HepG2 (cell line): ENCODE results near the gene GSDME. TPM values are rescaled to one million over a fixed set of nuclear protein-coding genes. Genes with fewer than 3 reads are reported as not detected.

Experiments used
- ATAC-seq: fragments of 200-7000 bp; cut with Tn5 transposase; 3 replicates; pipeline ENCODE4 v1.9.1; 2020; ENCODE audit warnings: mild to moderate bottlenecking, moderate library complexity
- BruUV-seq: library from RNA; stranded (reverse); fragments of 400-500 nt; replicated peaks from 2 replicates; lab custom pipeline; 2021; lab: Mats Ljungman, UMichigan
- CTCF ChIA-PET: fragments of 300-600 bp; formaldehyde crosslinking; extraction: SDS; loops from one replicate; lab custom pipeline; 2021; ENCODE audit warnings: low total read pairs, inconsistent platforms, low intra/inter-chr PET ratio; lab: Yijun Ruan, JAX
- POLR2A ChIA-PET: fragments of 350-600 bp; sonication (Branson Sonifier 250); formaldehyde crosslinking; loops from one replicate; lab custom pipeline; 2020; ENCODE audit warnings: antibody characterized with exemption, inconsistent platforms; lab: Yijun Ruan, JAX
- DNase-seq: peaks from one replicate; pipeline ENCODE4 v3.0.0-alpha.2; 2015; ENCODE audit warnings: low spot score
- FAIRE-seq: peaks from 3 replicates; lab custom pipeline; 2011; peaks lifted over from hg19 to GRCh38; lab: Jason Lieb, UNC
- H2AFZ ChIP-seq: one replicate; pipeline ENCODE4 v1.6.1; 2011; ENCODE audit warnings: low read length, inconsistent platforms
- H3K27ac ChIP-seq: fragments of 300-600 bp; 3 replicates; pipeline ENCODE4 v1.8.0; 2011; ENCODE audit warnings: mixed run types, mild to moderate bottlenecking, mixed read lengths, low read length, inconsistent platforms; ENCODE audit not compliant: insufficient read depth; ENCODE audit errors: extremely low read length
- H3K27me3 ChIP-seq, 2 experiments: fragments of 200-600 bp in 1 of 2; 2 replicates in 1 of 2; 3 replicates in 1 of 2; pipeline versions ENCODE4 v1.6.0 to v1.8.0; 2011; ENCODE audit warnings: low read length in 2 of 2, mild to moderate bottlenecking in 2 of 2, moderate library complexity in 2 of 2, inconsistent platforms in 1 of 2; ENCODE audit not compliant: insufficient read depth in 2 of 2, control insufficient read depth in 1 of 2
- H3K36me3 ChIP-seq, 2 experiments: fragments of 200-600 bp in 1 of 2; replicated peaks in 1 of 2; 2 replicates in 1 of 2; 3 replicates in 1 of 2; pipeline versions ENCODE4 v1.5.1 to v1.8.0; 2011; ENCODE audit warnings: low read length in 2 of 2, inconsistent platforms in 1 of 2; ENCODE audit not compliant: insufficient read depth in 2 of 2, control insufficient read depth in 1 of 2
- H3K4me1 ChIP-seq: 2 replicates; pipeline ENCODE4 v1.5.1; 2012; ENCODE audit warnings: low read length, inconsistent platforms; ENCODE audit not compliant: insufficient read depth
- H3K4me2 ChIP-seq: 2 replicates; pipeline ENCODE4 v1.6.0; 2011; ENCODE audit warnings: low read depth, low read length, inconsistent platforms
- H3K4me3 ChIP-seq, 3 experiments: fragments of 200-600 bp in 1 of 3; sonication (generic), shearing (Covaris generic) in 1 of 3; replicated peaks in 1 of 3; 2 replicates each; pipeline ENCODE4 v1.5.1; 2011 to 2016; ENCODE audit warnings: low read length in 3 of 3, inconsistent platforms in 2 of 3, low read depth in 2 of 3, mild to moderate bottlenecking in 2 of 3, control low read depth in 1 of 3, mixed read lengths in 1 of 3; ENCODE audit not compliant: insufficient read depth in 1 of 3
- H3K79me2 ChIP-seq: one replicate; pipeline ENCODE4 v1.6.1; 2011; ENCODE audit warnings: low read length, inconsistent platforms; ENCODE audit not compliant: insufficient read depth
- H3K9ac ChIP-seq: 2 replicates; pipeline ENCODE4 v1.6.0; 2011; ENCODE audit warnings: mild to moderate bottlenecking, low read depth, low read length, inconsistent platforms; ENCODE audit not compliant: insufficient read depth
- H3K9me3 ChIP-seq: 2 replicates; pipeline ENCODE4 v1.5.1; 2012; ENCODE audit warnings: mild to moderate bottlenecking, low read length
- H4K20me1 ChIP-seq: 2 replicates; pipeline ENCODE4 v1.6.0; 2011; ENCODE audit warnings: inconsistent platforms, mild to moderate bottlenecking, low read length, moderate library complexity; ENCODE audit not compliant: insufficient read depth
- BHLHE40 ChIP-seq: IDR thresholded peaks from 2 replicates; pipeline ENCODE4 v1.6.1; 2011; ENCODE audit warnings: low read length, improper control_type of control experiment
- CBX1 ChIP-seq: IDR thresholded peaks from one replicate; pipeline ENCODE4 v1.6.1; 2016; ENCODE audit warnings: antibody characterized with exemption, low read depth
- CTCF ChIP-seq: sonication (generic); formaldehyde crosslinking; IDR thresholded peaks from 2 replicates; pipeline ENCODE4 v1.5.0; 2020; ENCODE audit warnings: mild to moderate bottlenecking, missing genetic modification reagents, moderate library complexity
- FOXA1 ChIP-seq, 2 experiments: fragments of 450-650 bp in 1 of 2; sonication (generic) in 1 of 2; formaldehyde crosslinking in 1 of 2; IDR thresholded peaks; 2 replicates each; pipeline versions ENCODE4 v1.4.0 to v1.6.1; 2016 to 2020; ENCODE audit warnings: missing genetic modification reagents in 1 of 2
- FOXP1 ChIP-seq, 2 experiments: fragments of 450-650 bp in 1 of 2; IDR thresholded peaks; 2 replicates each; pipeline ENCODE4 v1.6.1; 2017 to 2018; ENCODE audit warnings: antibody characterized with exemption in 1 of 2
- IKZF4 ChIP-seq: sonication (generic); formaldehyde crosslinking; IDR thresholded peaks from 2 replicates; pipeline ENCODE4 v1.5.1; 2020; ENCODE audit warnings: borderline replicate concordance, mild to moderate bottlenecking, low read depth, missing genetic modification reagents; ENCODE audit errors: not compliant biosample characterization
- JUND ChIP-seq: sonication (generic); formaldehyde crosslinking; IDR thresholded peaks from 2 replicates; pipeline ENCODE4 v1.8.0; 2022; ENCODE audit warnings: mild to moderate bottlenecking, missing genetic modification reagents
- KDM2A ChIP-seq: sonication (generic); formaldehyde crosslinking; IDR thresholded peaks from 2 replicates; pipeline ENCODE4 v1.4.0; 2020; ENCODE audit warnings: low read depth, missing genetic modification reagents, borderline replicate concordance
- MED8 ChIP-seq: sonication (generic); formaldehyde crosslinking; IDR thresholded peaks from 2 replicates; pipeline ENCODE4 v1.8.1; 2023; ENCODE audit warnings: mild to moderate bottlenecking, missing genetic modification reagents; ENCODE audit not compliant: insufficient replicate concordance
- STAG1 ChIP-seq: sonication (generic); formaldehyde crosslinking; IDR thresholded peaks from 2 replicates; pipeline ENCODE4 v1.4.0; 2020; ENCODE audit warnings: missing genetic modification reagents
- SYNCRIP ChIP-seq: fragments of 200-400 bp; formaldehyde crosslinking; IDR thresholded peaks from 2 replicates; pipeline ENCODE4 v1.6.1; 2018; ENCODE audit warnings: mild to moderate bottlenecking, low read depth, low read length; ENCODE audit not compliant: insufficient read depth
- TCF7 ChIP-seq: sonication (generic); IDR thresholded peaks from 2 replicates; pipeline ENCODE4 v1.6.1; 2016; ENCODE audit warnings: antibody characterized with exemption, low read depth
- XBP1 ChIP-seq: sonication (generic); formaldehyde crosslinking; IDR thresholded peaks from 2 replicates; pipeline ENCODE4 v1.5.0; 2020; ENCODE audit warnings: missing genetic modification reagents
- ZFP36L1 ChIP-seq: sonication (generic); formaldehyde crosslinking; IDR thresholded peaks from 2 replicates; pipeline ENCODE4 v1.8.0; 2022; ENCODE audit warnings: mild to moderate bottlenecking, missing genetic modification reagents, moderate library complexity
- ZNF512 ChIP-seq: sonication (generic); formaldehyde crosslinking; IDR thresholded peaks from 2 replicates; pipeline ENCODE4 v1.4.0; 2020; ENCODE audit warnings: mild to moderate bottlenecking, missing genetic modification reagents
- ZNF747 ChIP-seq: sonication (generic); formaldehyde crosslinking; IDR thresholded peaks from 2 replicates; pipeline ENCODE4 v1.8.1; 2023; ENCODE audit warnings: missing genetic modification reagents, mild to moderate bottlenecking, borderline replicate concordance
- ZNF883 ChIP-seq: sonication (generic); formaldehyde crosslinking; IDR thresholded peaks from 2 replicates; pipeline ENCODE4 v1.5.1; 2020; ENCODE audit warnings: mild to moderate bottlenecking, missing genetic modification reagents; ENCODE audit errors: not compliant biosample characterization
- WGBS: methylation state at CpG from one replicate; pipeline ENCODE4 v1.1.6; 2017; ENCODE audit warnings: low lambda C conversion rate; 5-methylcytosine and 5-hydroxymethylcytosine counted together
- in situ Hi-C: cut with HindIII; loops from 2 replicates; pipeline ENCODE4 v1.10.0; 2017; ENCODE audit warnings: low pct_unique_long_range_greater_than_20kb; ENCODE audit not compliant: extremely low pct_ligation_motif_present
- intact Hi-C: fragments of 100-400 bp; cut with micrococcal nuclease; formaldehyde crosslinking; loops from one replicate; pipeline ENCODE4 v1.10.0; 2022; ENCODE audit not compliant: unreplicated experiment
- polyA plus RNA-seq, 8 experiments: library from polyadenylated mRNA; depleted of rRNA in 3 of 8; stranded (reverse) in 7 of 8; unstranded in 1 of 8; fragments of >200 nt; fragmentation: Illumina TruSeq in 4 of 8; extraction: Trizol in 4 of 8; gene quantifications; 2 replicates each; pipeline versions ENCODE4 v1.2.1 to v1.2.3, GENCODE V29; 2011 to 2016; ENCODE audit warnings: low read depth in 4 of 8, missing spikeins in 1 of 8, mixed read lengths in 1 of 8; ENCODE audit not compliant: insufficient read depth in 1 of 8
- total RNA-seq, 5 experiments: library from RNA; depleted of rRNA; stranded (reverse); fragments of >200 nt; fragmentation: Illumina TruSeq; extraction: Trizol; gene quantifications; 2 replicates each; pipeline ENCODE4 v1.2.3, GENCODE V29; 2016; ENCODE audit warnings: low read depth in 1 of 5

The GSDME gene
- total and polyA plus RNA-seq, 2 of the 13 experiments (the other 11 are each of a cell fraction or from before 2014, with no cell fraction given) = 19.2 to 28.2 TPM

- 99% methylated on average over 4 of the region's 9 CpGs for WGBS
- CTCF ChIA-PET = no interaction called here
- in situ Hi-C loops = no loop called here
- Histone ChIP-seq H3K4me1 (peaks cover 10% of the 10 kb centered on the region; the same call in 1 of the 2 replicates), H3K36me3 (no peaks in the 10 kb centered on the region; a peak in 1 of 5 replicates), H3K9ac (no peak overlapping the region), H4K20me1 (no peaks in the 10 kb centered on the region; the same call in 1 of the 2 replicates), H3K4me2 (no peak overlapping the region), H3K27me3 (no peaks in the 10 kb centered on the region), H2AFZ (no peak overlapping the region), H3K4me3 (no peak overlapping the region), H3K9me3 (peaks cover 10% of the 10 kb centered on the region; the same call in 1 of the 2 replicates), H3K27ac (no peak overlapping the region), H3K79me2 (peaks cover 6% of the 10 kb centered on the region)
- TF ChIP-seq SYNCRIP (no peak), BHLHE40 (no peak), CTCF (peak; percentile 35; the same call in 1 of the 2 replicates)
- ATAC-seq (no peak), FAIRE-seq (no peak), DNase-seq (no peak)
- intact Hi-C loops = no loop called here
- BruUV-seq = no TSS peak
- POLR2A ChIA-PET = no interaction called here
Measured at GRCh38 chr7:24788075-24788474, 30.8 kb upstream of the GSDME start.

- ChIA-PET POLR2A (no interaction called here), CTCF (no interaction called here)
- Histone ChIP-seq H3K27ac (no peak overlapping the region), H2AFZ (no peak overlapping the region), H3K27me3 (no peaks in the 10 kb centered on the region), H4K20me1 (no peaks in the 10 kb centered on the region; the same call in 1 of the 2 replicates), H3K36me3 (no peaks in the 10 kb centered on the region; a peak in 1 of 5 replicates), H3K4me1 (peaks cover 10% of the 10 kb centered on the region; the same call in 1 of the 2 replicates), H3K4me3 (no peak overlapping the region), H3K9me3 (peaks cover 10% of the 10 kb centered on the region; the same call in 1 of the 2 replicates), H3K4me2 (no peak overlapping the region), H3K9ac (no peak overlapping the region), H3K79me2 (peaks cover 6% of the 10 kb centered on the region)
- 79% methylated on average over 5 of the region's 5 CpGs for WGBS
- in situ Hi-C loops (no loop called here), intact Hi-C loops (no loop called here)
- FAIRE-seq = no peak
- BruUV-seq = no TSS peak
- ATAC-seq = no peak
- no peak for DNase-seq
- no peak for TF ChIP-seq JUND
- no peak for TF ChIP-seq ZNF747 (CRISPR knock-in tag)
- no peak for TF ChIP-seq XBP1 (CRISPR knock-in tag)
- no peak for TF ChIP-seq ZFP36L1
- TF ChIP-seq STAG1 (CRISPR knock-in tag) = no peak
- no peak for TF ChIP-seq FOXA1 (IDR thresholded peaks at IDR 0.05)
- TF ChIP-seq FOXA1 (CRISPR knock-in tag; IDR thresholded peaks at IDR 0.05) = no peak
- no peak for TF ChIP-seq IKZF4 (CRISPR knock-in tag)
- no peak for TF ChIP-seq ZNF512 (CRISPR knock-in tag)
- no peak for TF ChIP-seq TCF7
- no peak for TF ChIP-seq MED8 (CRISPR knock-in tag)
- TF ChIP-seq KDM2A (CRISPR knock-in tag) = no peak
- TF ChIP-seq CBX1 = no peak
- no peak for TF ChIP-seq FOXP1 (IDR thresholded peaks at IDR 0.05)
- TF ChIP-seq FOXP1 (CRISPR knock-in tag; IDR thresholded peaks at IDR 0.05) = no peak
- no peak for TF ChIP-seq ZNF883 (CRISPR knock-in tag)
Measured at GRCh38 chr7:24786941-24787340, 29.7 kb upstream of the GSDME start.
